Middle frontal gyrus (tissue), 1 donor: Measurements from ENCODE around the gene RIN3.

Source experiments
- DNase-seq: peaks from one replicate; pipeline ENCODE4 v3.0.0-alpha.2; 2015; ENCODE audit warnings: low spot score; ENCODE audit errors: extremely low spot score

Gene RIN3

DNA sequence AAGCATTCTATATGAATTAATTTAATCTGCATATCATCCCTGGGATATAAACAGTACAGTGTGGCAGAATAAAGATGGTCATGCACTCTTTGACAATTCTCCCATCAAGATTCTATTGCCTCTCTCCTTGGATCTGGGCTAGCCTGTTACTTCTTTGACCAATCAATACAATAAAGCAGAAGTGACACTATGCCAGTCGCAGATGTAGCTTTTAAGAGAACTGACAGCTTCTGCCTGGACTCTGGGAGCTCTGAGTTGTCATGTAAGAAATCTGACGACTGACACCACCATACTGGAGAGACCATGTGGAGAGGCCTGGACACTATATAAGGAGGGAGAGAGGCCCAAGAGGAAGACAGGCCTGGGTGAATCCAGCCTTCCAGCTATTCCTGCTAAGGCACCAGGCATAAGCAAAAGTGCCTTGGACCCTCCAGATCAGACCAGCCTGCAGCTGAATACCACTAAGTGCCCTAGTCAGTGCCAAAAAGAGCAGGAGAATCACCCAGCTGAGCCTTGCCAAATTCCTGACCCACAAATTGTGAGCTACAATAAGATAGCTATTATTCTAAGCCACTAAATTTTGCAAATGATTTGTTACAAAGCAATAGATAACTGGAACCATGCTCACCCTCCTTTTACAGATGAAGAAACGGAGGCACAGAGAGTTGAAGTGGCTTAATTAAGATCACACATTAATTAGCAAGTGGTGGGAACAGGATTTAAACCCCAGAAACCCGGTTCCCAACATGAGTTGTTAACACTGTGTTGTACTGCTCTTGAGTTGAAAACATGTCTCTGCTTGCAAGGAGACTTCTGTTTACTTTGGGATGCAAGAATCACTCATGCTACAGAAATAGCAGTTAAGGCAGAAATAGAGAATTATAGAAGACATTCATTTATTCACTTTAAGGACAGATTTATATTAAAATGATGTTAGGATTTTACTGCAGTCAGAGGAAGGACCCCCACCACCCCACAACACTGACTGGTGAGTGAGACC, 84.6 kb downstream of the RIN3 start:
- no peak for DNase-seq

DNA sequence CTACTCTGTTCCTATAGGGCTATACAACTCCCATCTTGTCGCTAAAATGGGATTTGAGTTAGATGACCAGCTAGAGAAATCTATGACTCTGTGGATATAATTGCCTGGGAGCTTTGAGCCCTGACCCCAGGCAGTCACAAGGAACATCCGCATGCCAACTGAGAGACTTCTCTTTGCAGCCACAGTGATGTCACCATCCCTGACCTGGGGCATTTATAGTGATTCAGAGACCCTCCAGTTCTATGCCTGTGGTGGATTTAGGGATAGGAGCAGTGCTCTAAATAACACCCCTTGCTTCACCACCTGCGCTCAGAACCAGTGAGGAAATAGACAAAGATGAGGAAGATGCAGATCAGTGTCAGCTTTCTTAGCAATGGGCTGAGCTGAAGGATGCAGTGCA, 86.2 kb downstream of the RIN3 start:
- no peak for DNase-seq

DNA sequence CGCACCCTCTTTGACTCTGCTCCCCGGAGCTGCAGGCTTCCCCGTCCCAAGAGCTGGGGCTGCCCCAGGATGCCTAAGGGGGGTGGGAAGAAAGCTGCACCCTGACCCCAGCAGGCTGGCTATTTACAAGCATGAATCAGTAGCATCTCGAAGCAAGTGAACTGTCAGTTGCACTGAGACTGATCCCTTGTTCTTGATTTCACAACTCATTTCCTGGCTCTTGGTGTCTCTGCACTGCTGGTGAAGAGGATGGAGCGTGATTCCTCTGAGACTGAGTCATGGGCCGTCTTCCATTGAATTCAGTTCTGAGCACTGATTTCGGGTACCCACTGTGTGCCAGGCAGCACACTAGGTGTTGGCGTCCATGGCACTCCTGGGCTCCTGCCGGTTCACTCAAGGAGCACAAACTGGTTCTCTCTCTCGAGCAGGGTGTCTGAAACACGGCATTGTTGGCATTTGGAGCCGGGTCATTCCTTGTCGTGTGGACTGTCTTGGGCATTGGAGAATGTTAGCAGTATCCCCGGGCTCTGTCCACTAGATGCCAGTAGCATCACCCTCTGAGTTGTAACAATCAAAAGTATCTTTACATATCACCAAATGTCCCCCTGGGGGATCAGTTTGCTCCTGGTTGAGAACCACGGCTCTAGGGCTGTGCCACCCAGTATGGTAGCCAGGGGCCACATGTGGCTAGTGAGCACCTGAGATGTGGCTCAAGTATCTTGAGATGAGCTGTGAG, 86.9 kb downstream of the RIN3 start:
- no peak for DNase-seq

DNA sequence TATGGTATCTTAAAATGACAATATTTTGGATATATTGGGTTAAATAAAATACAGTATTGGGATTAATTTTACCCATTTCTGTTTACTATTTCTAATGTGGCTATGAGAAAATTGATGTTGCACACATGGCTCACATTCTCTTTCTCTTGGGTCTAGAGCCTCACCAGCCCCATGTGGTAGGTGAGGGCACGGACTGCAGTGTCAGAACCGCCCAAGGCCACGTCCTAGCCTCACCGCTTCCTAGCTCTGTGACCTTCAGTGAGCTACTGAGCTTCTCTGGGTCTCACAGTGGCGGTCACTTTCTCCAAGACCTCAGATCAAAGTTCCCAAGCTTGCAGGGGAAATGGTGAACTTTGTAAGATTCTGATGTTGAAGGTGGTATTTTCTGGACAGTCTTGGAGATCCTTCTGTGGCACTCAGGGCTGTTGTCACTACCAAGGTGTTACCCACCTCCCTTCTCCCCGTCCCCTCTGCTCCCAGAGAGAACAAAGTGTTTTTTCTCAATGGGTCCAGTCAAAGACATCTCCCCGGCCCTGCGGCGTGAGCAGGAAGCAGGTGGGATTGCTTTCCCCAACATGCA, 87.6 kb downstream of the RIN3 start:
- DNase-seq = no peak

DNA sequence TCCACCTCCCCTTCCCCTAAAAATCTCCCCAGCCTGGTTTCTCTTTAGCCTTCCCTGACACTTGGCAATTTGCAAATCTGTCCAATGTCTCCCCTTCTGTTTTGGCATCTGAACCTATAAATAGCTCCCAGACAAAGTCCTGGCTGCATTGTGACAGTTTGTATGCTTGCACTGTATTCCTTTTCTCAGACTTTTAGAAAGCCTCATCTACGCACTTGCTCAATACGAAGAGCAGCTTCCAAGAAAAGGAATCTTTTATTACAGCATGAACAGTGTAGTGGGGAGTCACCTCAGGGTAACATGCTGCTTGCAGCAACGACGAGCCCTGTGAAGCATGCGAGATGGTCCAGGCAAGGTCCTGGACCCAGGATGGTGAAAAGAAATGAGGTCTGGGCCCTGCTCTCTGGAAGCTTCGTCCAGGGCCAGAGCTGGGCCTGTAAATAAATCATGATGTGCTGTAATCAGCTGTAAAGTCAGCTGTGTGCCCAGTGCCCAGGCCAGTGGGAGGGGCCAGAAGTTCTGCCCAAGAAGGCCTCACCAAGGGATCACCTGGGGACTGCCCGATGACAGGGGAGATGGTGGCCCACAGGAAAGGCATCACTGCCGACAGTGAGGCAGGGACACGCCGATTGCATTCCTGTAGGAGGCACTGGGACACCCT, 88.3 kb downstream of the RIN3 start:
- DNase-seq = no peak

DNA sequence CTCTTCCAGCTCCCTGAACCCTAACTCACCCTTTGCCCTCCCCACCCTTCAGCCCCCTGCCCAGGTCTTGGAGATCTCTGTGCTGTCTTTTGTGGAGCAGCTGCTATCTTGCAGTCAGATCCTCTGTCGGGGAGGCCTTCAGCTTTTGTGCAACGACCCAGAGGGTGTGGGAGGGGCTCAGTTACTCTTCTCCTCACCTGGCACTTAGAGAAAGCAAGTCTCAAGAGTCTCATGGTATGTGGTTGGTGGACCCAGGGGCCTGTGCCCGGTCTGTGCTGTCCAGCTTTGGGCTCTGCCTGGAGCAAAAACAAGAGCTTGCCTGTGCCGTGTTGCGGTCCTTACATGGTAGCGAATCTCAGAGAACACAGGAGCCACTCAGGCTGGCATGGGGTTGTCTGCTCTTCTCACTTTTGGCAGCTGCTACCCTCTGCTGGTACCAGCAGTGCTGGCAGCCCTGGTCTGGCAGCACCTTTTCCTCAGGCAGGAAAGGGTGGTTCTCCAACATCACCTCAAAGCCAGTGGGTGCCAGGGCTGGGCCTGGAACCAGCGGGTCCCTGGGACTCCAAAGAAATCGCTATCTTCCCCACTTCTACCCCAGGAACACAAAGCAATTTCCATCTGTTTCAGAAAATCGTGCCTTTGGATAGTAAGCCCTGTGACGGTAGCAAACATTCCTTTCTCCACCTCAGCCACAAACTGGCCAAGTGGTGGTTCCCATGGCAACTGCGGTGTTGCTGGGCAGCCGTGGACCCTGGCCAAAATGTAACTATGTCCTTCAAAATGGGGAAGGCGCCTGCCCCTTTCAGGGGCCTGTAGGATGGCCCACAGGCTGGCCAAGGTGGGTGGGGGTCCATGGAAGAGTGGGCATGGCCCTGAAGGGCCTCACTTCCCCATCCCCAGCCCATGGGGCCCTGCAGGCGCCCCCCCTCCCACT, 90.0 kb downstream of the RIN3 start:
- peak; percentile 16 for DNase-seq

DNA sequence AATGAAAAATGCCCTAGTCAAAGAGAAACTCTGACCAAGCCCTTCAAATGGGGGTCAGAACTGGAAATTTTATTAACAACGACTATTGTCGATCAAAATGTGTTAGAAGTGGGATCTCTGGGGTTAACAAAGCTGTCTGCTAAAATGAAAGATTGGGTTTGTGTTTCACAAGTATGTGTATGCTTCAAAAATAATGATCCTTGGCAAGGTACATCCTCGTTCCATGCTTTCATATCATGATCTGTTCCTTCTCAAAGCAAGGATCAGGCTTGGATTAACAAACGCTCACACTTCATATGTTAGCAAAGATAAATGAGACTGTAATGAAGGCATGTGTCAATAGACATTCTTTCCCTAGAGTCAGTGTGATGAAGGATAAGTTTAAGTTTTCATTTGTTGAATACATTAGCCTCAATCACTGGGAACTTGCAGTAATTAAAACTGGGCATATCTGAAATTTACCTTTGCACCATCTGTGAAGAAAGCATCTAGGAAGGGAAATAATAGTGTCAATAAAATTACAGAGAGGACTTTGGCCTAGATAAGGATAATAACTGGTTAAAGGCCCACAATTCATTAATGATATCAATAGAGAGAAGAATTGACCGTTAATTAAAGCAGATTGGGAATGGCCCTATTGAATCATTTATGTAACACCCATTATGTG, 91.8 kb downstream of the RIN3 start:
- no peak for DNase-seq

DNA sequence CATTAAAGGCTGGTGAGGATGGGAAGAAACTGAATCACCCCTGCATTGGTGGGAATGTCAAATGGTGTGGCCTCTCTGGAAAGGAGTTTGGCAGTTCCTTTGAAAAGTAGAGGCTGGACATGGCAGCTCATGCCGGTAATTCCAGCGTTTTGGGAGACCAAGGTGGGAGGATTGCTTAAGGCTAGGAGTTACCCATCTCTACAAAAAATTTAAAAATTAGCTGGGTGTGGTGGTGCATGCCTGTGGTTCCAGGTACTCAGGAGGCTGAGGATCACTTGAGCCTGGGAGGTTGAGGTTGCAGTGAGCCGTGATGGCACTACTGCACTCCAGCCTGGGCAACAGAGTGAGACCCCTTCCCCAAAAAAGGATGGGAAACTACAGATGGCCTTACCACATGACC, 93.7 kb downstream of the RIN3 start:
- no peak for DNase-seq

DNA sequence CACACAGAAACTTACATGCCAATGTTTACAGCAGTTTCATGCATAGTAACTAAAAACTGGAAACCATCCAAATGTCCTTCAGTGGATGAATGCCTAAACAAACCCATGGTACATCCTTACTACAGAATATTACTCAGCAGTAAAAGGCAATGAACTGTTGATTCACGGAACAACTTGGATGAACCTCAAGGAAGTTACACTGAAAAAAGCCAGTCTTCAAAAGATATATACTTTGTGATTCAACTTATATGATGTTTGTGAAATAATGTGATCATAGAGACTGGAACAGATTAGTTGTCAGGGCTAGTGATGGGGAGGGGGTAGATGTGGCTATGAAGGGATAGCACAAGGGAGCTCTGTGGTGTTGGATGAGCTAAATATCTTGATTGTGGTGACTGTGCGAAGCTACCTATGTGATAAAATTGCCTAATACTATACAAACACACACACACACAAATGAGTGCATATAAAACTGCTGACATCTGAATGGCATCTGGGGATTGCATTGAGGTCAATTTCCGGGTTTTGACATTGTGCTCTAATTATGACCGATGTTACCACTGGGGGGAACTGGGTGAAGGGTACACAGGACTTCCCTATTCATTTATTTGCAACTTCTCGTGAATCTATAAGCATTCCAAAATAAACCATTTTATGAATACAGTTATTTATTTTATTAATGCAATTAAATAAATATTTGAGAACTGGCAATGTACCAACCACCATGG, 94.3 kb downstream of the RIN3 start:
- DNase-seq = no peak

DNA sequence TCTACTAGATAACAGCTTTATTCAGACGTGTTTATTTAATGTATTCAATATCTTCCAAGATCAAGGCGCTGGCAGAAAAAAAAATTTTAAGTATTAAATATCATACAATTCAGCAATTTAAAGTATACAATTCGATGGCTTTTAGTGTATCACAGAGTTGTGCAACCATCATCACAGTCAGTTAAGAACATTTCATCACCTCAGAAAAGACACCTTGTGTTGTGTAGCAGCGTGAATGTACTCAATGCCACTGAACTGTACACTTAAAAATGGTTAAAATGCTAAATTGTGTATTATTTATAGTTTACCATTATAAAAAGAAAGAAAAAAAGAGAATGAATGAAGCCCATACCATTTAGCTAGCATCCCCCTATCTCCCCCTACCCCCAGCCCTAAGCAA, 96.4 kb downstream of the RIN3 start:
- DNase-seq = no peak

DNA sequence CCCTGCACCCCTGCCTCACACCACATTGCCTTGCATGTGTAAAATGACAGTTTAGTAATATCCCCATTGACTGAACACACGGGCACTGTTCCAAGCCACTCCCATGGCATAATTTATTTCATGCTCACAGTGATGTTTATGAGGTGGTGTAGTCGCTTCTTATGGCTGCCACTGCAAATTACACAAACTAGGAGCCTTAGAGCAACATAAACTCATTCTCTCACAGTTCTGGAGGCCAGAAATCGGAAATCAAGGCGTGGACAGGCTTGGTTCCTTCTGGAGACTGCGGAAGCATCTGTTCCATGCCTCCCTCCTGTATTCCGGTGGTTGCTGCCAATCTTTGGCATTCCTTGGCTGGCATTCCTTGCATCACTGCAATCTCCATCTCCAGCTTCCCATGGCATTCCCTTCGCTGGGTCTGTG, 97.3 kb downstream of the RIN3 start:
- DNase-seq = peak; percentile 9

DNA sequence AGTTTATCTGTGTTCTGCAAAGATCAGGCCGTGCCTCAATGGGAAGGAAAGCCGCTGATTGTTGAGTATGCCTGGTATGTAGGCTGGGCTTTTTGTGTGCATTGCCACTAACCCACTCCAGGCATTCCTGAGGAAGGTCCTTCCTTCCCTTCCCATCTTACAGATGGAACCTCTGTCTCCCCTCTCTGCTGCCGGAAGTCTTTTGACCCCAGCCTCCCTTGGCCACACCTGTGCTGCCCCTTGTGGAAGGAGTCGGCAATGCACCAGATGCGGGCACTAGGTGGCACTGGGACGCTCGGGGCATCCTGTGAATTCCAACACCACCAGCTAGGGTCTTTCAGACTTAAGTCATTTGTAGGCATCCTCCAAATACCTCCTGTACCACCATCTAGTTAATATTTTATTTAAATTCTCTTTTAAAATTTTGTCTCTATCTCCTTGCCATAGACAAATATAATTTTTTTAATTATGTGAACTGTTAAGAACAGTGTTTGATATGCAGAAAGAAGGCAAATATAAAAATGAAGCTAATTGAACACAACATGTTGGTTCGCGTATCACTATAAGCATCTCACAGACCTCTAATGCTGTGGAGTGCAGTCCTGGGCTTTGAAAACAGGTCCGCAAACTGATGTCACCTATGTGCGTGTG, 99.6 kb downstream of the RIN3 start:
- no peak for DNase-seq

DNA sequence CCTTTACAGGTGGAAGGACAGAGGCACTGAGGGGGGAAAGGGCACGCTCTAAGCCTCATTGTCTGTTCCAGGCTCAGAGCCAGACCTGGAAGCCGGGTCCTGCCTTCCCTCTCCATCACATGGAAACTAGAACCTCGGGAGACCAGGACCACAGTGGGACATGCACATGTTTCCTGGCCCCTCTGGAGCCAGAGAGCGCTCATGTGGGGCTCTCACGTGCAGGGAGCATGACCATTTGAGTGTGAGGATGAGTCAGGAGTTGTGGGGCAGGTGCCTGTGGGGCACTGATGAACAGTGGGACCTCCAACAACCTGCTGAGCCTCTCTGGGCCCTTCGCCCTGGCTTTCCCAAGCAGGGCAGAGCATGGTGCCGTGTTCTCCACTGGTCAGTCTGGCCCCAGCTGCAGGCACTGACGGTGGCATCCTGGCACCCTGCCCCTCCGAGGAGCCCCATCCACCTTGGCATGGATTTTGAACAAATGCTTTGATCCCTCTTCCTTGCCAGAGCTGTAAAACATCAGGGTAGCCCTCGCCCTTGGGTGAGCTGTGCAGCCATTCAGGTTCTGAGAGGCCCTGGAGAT, 100.2 kb downstream of the RIN3 start:
- DNase-seq = no peak

DNA sequence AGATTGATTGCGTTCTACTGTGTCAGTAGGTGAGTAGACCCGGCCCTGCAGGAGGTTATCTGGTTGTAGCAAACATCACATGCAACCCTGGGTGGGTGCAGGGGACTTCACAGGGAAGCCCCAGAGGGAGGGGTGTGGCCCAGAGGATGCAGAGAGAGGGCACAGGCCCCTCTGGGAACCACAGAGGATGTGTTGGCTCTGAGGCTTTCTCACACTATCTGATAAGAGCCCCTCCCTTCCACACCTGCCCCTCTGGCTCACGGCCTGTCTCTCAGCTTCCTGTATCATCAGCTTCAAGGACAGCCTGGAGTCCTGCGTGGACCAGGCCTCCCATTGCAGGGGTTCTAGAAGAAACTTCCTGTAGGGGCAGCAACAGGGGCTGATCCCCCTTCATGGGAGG, 101.9 kb downstream of the RIN3 start:
- DNase-seq = no peak

DNA sequence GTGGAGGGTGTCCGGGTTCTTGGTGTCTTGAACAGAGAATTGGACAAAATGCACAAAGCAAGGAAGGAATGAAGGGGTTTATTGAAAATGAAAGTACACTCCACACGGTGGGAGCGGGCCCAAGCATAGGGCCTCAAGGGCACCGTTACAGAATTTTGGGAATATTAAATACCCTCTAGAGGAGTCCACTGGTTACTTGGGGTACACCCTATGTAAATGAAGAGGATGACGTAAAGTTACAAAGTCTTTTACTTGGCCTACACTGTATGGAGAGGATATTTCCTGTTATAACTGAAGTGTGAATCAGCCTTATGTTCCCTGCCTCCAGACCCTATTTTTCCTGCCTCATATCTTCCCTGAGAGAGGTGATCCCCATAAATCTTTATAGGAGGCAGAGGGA, 102.6 kb downstream of the RIN3 start:
- no peak for DNase-seq

DNA sequence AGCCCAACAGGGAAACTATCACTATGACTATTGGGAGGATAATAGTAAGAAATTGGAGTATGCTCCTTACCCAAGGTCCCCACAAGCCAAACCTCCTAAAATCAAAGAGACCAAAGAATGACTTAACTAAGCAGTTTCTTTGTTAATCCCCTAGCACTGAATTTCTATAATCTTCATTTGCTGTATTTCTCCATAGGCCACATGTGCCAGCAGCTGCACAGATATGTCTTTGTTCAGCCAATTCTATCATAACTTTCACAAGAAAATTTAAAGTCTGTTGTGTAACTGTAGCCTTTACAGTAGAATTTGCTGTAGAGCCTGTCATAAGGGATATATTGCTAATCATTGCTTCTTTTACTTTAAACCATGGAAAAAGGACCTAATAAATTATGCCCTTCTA, 104.0 kb downstream of the RIN3 start:
- no peak for DNase-seq

DNA sequence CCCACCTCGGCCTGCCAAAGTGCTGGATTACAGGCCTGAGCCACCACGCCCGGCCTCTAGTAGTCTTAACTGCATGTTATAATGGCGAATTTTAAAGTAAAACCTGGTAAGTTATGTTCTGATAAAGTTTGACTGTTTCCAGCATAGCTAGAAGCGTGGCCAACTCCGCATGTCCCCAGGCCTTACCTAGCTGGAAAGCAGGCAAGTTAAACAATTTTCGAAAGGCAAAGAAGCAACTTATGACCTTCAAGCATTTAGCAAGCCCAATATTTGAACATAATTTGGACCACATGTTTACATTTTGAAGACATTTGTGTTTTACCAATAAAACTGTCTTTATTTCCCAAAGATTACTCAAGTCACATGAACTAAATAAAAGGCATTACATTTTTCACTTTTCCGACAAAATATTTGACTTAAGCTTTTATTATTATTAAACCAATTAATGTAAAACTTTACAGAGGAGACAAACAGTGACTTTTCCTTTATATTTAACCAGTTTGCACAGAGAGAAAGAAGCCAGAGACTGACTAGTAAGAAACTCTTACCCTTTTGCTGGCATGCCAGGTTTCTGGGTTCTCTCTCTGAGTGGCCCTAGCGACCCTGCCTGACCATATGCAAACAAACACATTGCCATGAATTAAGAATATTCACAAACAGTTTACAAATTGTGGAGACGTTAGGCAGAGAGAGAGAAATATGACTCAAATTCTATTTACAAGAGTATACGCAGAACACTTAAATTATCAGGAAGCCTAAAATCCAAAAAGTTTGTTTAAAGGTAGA, 106.3 kb downstream of the RIN3 start:
- no peak for DNase-seq

DNA sequence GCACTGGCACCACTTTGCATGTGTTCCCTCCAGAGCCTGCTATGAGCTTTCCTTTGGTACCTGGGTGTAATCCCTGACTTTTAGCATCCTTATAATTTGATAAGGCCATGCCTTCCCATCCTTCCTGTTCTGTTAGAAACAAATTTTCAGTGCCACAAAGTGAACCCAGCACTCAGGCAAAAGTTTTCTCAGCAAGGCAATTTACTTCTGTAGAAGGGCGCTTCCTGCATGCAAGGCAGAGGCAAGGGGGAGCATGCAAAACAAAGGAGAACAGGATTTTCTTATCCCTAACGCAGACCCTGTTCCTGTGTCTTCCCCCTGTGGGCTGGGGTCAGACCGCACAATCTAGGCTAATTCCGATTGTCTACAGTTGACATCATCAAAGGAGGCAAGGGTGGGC, 108.7 kb downstream of the RIN3 start:
- DNase-seq = no peak
